Measurements from ENCODE around the gene RPL38. TPM values are rescaled to one million over a fixed set of nuclear protein-coding genes. Genes with fewer than 3 reads are reported as not detected.

The RPL38 gene
- total RNA-seq, 1 donor from 2014 or later, result 879 TPM

DNA sequence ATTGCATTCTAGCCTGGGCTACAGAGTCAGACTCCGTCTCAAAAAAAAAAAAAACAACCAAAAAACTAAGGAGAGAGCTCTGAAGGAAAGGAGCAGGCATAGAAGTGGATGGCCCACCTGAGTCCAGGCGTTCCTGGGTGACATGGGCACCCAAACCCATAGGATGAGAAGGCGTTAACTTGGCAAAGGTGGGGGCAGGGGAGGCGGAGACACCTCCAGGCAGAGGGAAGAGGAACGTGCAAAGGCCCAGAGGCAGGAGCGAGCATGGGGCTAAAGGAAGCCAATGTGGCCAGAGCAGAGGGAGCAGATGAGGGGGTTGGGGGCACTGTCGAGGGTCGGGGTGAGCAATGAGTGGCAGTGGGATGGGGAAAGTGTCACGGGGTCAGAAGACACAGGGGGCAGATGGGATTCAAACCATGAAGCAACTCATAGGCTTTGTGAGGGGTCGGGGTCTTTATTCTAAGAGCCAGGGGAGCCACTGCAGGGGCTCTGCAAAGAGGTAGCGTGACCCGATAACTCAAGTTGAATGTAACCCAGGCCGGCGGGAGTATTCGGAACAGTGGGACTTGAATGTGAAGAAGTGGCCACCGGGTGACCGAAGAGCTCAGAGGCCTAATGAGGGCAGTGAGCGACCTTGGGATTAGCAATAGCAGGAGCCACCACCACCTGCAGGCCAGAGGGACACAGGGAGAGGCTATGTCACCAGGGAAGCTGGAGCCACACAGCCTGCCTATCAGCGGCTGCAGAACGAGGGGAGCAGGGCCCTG is 21.7 kb downstream of the RPL38 start:
- intact Hi-C loops (cut with micrococcal nuclease), result no loop called here

DNA sequence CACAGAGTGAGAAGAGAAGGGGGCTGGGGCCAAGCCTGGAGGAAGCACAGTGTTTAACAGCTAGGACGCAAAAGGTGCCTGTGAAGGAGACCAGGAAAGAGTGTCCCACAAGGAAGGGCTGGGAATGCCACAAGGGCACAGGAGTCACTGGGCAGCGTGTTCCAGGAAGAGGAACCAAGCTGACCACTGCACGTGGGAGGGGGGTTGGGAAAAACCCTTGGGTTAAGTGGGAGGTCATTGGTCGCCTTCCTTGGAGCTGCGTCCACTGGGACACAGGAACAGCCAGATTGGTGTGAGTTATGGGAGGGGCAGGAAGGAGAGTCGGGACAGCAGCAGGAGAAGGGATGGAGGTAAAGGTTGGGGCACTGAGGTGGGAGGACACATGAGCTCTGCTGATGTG is 22.8 kb downstream of the RPL38 start:
- intact Hi-C loops (cut with micrococcal nuclease), result no loop called here

DNA sequence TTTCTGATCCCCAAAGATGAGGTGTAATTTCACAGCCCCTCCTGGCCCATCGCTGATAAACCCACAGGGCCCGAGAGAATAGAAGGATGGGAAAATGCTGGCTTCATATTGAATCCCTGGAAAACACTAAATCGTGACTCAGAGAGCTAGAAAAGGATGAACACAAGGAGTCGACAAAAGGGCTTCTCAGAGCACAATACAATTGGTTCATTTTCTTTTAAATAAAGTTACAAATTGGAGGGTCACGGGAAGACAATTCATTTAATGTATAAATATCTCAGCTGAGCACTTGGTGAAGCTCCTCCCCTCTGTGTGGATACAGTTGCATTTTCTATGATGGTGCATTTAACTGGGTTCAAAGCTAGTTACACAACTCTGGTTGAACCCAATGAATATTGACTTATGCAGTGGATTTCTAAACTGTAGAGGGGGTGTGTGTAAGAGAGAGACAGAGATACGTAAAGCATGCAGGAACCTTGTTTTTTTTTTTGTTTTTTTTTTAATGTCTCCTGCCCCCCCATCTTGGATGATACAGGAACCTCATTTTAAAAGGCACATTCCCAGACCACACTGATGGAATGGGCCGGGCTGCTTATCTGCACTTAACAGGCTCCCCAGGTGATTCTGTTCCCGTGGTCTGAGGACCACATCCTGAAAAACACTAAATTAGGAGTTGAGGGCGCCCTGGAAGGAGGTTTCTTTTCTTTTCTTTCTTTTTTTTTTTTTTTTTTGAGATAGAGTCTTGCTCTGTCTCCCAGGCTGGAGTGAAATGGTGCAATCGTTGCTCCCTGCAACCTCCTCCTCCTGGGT is 24.0 kb downstream of the RPL38 start:
- intact Hi-C loops (cut with micrococcal nuclease), result no loop called here

DNA sequence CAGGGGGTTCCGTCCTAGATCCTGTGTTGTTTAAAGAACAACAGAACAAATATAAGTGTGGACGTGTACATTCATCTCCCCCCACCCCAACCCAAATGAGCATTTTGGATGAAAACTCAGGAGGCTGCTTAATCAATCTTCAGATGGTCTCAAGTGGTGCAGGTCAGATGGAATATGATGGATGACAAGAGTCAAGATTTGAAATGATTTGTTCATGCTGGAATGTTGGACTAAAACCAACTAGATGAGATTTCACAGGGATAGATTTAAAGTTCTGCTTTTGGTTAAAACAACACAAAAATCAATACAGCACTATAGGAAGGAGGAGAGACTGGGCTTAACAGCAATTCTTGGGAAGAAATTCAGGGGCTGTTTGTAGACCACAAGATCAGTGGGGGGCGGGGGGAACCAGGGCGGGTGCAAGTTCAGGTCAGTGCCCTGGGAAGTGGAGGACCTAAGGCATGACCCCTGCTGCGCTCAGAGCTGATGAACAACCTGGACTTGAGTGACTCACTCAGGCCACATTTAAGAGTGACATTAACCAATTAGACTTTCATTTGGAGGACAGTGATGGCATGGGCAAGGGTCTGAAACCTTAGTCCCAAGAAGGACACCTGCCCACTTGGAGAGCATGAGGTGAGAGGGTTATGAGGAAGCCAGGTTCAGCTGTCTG is 25.0 kb downstream of the RPL38 start:
- intact Hi-C loops (cut with micrococcal nuclease), result no loop called here

DNA sequence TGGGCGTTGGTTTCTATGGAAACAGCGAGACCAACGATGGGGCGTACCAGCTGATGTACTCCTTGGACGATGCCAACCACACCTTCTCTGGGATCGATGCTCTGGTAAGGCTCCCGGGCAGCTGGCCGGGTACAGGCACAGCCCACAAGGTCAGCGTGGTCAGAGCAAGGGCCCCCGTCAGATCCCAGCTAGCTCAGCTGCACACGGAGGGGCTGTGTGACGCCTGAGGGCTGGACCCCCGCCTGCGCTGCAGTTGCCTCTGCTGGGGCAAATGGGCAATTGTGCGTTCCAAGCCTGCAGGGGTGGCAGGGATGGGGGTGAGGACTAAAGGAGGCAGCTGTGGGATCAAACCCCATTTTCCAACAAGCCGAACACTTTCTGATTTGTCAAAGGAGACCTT is 27.4 kb downstream of the RPL38 start:
- intact Hi-C loops (cut with micrococcal nuclease), result no loop called here

DNA sequence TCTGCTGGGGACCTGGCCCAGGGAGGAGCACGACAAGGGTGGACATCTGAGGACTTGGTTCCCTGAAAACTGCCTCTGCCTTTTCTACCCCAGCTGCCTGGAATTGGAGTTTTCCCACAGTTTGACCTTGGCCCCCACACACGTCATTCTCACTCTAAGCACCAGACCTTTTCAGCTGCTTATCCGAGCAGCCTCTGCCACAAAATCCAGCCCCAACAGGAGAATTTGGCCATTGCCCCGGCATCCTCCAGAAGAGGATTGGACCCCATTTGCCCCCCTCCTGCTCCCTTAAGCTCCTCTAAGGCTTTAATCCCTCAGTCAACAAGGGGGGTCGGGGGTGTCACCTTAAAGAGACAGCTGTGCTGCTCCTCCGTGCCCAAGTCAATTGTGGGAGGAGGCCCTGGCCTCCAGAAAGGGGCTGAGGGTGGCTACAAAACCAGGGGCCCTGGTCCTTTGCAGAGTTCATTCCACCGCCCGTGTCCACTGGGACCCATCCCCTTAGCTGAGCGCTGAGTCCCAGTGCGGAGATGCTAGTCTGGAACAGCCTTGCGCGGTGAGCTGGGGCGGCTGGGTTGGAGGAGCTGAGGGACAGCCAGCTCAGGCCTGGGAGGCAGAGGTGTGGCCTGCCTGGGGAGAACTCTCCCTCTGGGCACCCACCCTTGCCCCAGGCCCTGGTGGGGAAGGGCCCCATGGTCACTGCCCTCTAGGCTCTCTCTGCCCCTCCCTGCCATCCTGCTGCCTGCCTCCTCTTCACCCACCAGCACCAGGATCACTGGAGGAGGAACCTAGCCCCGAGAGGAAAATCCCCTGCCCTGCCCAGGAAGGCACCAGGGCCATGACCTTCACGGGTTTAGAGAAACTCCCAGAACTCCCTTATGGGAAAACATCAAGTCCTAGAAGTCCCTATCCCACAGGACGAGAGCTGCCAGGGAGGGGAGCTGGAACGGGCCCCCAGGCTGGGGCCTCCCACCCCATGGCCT is 28.7 kb downstream of the RPL38 start:
- intact Hi-C loops (cut with micrococcal nuclease), result no loop called here

DNA sequence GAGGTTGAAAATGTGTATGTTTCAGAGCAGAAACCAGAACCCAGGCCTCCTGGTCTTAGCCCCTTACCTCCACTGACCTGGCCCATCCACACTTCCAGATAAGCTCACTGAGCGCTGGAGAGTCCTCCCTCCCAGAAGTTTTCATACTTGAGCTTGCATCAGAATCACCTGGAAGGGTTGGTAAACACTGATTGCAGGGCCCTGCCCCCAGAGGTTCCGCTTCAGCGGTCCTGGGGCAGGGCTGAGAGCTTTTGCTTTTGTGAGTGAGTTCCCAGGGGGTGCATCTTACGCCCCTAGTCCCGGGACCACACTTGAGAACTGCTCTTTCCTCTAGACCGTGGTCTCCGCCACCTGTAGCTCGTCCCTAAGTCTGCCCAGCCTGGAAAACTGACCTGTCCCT is 30.5 kb downstream of the RPL38 start:
- intact Hi-C loops (cut with micrococcal nuclease), result no loop called here

DNA sequence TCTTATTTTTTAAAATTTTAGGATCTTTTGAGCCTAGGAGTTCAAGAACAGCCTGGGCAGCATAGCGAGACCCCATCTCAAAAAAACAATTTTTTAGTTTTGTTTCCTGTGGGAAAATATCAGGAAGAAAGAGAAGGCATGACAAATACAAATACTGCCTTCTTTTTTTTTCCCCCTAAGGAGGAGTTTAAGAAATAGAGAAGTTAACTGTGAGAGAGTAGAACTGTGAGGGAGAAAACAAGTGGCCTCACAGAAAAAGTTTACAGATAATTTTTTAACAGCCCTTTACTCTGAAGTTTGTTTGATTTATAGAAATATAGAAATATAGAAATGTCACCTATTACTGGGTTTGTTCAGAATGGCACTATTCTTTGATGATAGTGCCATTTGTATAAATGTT is 31.0 kb downstream of the RPL38 start:
- intact Hi-C loops (cut with micrococcal nuclease), result no loop called here

DNA sequence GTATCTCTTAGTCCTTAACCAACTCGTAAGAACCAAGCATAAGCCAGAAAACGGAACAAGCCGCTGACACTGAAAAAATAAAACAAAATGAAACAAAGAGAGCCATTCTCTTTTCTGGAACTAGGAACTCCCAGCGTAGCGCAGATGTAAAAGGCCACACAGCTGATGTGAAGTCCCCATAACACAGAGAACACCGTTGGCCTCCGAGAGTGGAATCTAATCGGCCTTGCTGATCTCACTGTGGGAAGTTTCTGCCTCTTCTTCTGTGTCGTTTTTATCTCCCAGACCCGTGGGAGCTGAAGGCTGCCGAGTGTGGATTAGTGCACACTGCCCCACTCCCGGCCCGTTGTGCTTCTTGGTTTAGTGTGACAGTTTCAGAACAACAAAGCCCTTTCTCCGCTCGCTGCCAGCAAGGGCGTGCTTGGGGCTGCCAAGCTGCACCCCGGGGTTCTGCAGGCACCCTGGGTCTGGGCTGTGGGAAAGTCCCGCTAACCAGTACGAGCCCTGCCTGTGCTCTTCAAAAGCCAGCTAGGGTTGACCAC is 31.6 kb downstream of the RPL38 start:
- intact Hi-C loops (cut with micrococcal nuclease), result no loop called here

DNA sequence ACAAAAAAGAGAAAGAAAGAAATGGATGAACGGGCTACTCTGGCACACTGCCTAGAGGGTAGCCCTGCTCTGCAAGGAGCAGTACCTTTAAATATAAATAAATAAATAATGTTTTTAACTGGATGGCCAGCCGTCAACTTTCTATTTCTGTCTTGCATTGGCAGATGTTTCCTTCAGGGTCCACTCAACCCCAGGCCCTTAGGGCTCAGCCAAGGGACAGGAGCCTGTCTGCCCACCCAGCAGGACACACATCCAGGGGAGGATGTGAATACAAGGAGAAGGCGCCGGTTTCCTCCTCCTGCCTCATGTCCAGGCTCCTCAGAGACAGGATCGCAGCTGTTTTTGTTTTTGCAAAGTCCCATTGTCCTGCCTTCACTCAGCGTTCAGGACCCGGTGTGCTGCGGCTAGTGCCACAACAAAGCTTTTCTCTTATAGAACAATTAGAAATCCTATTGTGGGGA is 32.5 kb downstream of the RPL38 start:
- intact Hi-C loops (cut with micrococcal nuclease), result no loop called here

DNA sequence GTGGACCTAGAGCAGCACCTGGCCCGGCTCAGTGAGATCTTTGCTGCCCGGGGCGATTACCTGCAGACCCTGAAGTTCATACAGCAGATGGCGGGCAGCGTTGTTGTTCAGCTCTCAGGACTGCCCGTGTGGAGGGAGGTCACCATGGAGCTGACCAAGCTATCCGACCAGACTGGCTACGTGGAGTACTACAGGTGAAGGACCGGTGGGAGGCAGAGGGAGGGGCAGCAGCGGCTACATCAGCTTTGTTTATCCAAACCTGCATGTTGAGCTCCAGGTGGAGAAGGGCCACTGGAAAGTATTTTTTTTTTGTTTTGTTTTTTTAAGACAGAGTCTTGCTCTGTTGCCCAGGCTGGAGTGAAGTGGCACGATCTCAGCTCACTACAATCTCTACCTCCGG is 33.8 kb downstream of the RPL38 start:
- intact Hi-C loops (cut with micrococcal nuclease), result no loop called here

DNA sequence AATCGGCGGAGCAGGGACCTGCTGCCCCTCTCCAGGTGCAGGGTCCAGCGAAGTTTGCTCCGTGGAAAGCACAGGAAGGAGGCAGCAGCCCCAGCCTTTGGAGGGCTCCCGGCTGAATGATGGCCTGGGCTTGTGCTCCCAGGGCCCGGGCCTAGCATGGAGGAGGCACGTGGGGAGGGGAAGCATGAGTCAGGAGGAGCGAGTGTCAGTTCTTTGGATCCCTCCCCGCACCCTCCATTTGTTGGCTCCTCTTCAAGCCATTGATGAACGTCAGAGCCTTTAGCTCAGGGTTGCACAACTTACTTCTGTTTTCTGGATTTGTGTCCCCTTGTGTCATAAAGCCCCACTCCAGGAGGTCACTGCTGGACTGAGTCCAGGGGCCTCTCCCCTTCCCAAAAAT is 35.7 kb downstream of the RPL38 start:
- intact Hi-C loops (cut with micrococcal nuclease), result no loop called here

DNA sequence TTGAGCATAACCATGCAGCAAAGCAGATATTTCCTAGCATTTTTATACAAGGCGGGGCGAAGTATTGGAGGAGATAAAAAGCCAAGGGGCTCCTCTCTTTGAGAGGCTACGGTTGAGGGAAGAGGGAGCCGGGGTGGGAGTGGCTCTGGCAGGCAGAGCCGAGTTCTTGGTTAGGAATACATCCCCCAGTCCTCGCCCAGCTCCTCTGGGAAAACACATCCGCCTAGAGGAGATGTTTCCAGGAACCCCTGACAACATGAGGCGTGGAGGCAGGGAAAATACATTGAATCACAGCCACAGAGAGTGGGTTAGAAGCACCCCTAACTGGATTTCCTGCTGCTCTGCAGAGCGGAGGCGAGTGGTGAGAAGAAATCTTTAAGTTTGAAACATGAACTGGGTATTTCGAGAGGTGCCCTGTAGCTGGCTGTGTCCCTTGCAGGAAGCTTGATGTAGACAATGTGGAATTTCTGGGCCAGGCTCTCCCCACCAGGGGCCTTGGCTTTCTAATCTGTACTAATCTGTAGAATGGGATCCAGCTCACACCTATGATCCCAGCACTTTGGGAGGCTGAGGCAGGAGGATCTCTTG is 37.2 kb downstream of the RPL38 start:
- intact Hi-C loops (cut with micrococcal nuclease), result no loop called here

DNA sequence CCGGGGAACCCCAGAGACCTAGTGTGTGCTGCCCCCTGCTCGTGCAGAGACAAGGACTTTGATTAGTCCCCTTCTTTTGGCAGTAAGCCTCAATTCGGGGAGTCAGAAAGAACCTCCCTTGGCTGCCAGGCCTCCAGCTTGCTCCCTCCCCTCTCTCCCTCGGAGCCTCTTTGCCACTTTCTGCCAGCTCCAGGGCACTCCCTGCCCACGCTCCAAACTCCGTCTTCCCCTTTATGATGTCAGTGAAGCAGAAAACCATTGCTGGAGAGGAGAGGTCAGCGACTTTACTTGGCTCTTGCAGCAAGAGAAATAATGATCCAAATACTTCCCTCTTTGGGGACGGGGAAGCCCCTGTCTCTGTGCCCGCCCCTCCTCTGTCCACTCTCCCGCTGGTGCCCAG is 38.0 kb downstream of the RPL38 start:
- intact Hi-C loops (cut with micrococcal nuclease), result no loop called here

DNA sequence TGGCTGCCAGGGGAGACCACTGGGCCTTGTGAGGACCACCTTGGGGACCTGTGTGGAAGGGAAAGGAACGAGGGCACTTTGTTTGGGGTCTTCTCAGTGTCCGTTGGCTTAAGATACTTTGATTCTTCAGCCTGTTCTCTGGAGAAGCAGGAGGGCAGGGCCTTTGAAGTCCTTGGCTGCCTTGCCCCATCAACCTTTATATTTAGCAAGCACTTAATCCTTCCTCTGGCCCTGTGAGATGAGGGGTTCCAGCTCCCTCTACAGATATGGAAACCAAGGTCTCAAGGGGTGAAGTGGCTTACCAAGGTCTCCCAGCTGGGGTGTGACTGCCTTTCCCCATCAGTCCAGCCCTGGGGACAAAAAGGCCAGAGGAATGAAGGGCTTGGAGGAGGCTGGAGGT is 38.4 kb downstream of the RPL38 start:
- intact Hi-C loops (cut with micrococcal nuclease), result no loop called here

DNA sequence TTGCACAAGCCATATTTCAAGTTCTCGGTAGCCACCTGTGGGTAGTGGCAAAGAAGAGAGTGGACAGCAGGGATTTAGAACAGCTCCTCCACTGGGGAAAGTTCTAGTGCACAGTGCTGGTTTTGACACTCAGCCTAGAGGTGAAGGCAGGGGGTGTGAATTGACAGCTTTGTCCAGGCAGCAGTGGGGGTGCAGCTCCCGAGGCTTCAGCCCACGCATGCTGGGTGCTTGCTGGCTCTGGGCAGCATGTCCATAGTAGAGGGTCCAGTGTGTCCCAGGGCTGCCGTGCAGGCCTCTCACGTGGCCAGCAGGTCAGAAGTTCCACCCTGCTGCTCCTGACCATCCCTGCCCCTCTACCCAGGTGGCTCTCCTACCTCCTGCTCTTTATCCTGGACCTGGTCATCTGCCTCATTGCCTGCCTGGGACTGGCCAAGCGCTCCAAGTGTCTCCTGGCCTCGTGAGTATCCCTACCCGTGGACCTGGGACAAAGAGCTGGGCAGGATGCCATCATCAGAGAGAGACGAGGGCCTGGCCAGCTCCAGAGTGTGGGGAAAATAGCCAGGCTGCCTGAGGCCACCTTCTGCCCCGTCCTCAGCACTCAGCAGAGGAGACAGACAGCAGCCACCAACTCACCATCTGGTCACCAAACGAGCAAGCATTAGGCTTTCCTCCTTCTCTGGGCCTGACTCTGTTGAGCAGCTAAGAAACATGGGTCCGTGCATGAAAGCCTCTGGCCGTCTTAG is 39.7 kb downstream of the RPL38 start:
- intact Hi-C loops (cut with micrococcal nuclease), result no loop called here

DNA sequence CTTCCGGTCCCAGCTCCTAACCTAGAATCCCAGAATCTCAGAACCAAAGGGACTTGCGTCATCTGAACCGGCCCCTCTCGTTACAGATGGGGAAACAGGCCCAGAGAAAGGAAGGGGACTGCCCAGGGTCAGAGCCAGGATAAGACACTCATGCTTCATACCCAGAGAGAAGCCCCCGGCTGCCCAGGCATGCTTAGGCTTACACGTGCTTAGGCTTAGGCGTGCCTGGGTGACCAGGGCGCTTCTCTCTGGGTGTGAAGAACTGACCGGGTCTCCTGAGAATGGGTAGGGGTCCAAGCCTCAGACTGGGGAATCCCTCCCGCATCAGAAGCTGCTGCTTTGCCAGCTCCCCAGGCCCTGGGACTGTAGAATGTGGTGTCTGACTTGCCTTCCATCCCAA is 40.6 kb downstream of the RPL38 start:
- intact Hi-C loops (cut with micrococcal nuclease), result no loop called here

DNA sequence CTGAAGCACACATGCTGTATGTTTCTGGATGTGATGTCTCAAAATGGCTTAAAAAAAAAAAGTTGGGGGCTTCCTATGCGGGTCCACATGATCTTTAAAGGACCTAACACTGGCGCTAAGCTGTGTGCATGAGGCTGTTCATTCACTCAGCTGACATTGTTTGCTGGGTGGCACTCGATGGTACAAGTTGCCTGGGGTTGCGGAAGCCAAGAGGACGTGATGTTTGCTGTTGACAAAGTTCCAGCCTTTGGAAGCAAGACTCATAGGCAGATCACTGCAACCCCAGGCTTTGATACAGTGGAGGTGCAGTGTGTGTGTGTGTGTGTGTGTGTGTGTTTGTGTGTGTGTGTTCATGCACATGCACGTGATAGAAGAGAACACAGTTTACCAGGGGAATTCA is 41.1 kb downstream of the RPL38 start:
- intact Hi-C loops (cut with micrococcal nuclease), result no loop called here

DNA sequence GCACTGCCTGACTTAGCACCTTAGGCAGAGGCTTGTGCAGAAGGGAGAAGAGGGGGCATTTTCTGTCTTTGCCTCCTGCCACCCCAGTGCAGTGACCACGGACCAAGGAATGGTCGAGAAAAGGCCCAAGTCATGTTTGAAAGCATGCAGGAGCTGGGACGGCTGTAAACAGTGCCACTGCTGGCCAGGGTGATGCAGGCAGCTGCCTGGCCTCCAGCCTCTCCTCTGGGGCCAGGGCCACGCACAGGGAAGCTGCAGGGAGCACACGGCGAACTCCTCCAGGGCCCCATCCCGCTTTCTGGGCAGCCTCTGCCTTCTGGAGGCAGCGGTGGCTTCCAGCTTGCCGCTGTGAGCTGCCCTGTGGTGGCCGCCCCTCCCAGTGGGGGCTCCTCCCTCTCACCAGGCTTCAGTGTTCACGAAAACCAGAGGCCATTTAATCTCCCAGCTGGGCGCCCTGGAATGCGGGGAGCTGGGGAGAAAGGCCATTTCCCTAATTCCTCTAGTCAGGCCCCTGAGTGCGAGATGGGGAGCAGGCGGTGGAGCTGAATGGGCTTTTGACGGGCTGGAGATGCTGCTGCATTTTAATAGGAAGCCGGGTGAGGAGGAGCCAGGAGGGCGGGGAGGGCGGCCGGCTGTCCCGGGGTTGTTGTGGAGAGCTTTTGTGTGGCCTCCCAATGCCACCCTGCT is 41.8 kb downstream of the RPL38 start:
- intact Hi-C loops (cut with micrococcal nuclease), result no loop called here
